ENCODE measurements around the gene ESPN. TPM values are rescaled to one million over a fixed set of nuclear protein-coding genes. Genes with fewer than 3 reads are reported as not detected.
A peak's percentile ranks its signal among the peaks of the same experiment; 100 is the strongest.

ESPN gene
- total RNA-seq, 4 donors from 2014 or later = 0.47 to 0.92 (median 0.81) TPM; not detected in 1

DNA sequence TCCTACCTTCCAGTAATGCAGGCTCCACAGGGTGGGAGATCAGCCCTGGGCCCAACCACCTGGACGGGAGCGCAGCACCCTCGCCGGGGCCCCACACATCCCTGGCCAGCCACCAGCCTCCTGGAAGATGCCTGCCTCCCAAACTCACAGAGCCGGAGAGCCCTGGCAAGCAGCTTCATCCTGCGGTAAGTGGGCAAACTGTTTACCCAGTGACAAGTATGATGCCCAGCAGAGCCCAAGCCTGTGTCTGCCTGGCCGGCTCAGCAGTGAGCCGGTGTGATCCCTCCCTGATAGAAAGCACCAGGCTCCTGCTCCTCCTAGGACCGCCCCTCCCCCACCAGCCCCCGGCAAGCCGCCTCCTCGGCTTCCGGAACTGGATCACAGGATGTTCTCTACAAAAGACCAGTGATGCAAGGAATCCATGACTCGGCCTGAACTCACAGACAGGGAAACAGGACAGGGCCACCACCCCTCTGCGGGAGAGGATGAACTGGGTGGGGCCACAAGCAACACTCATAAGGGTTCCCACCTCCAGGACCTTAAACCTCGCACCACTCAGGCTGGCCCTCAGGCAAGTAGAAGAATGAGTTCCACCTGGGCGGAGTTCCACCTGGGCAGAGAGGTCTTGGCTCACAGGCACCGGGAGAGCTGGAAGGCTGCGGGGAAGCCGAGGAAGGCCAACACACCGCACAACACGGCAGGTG lies 38.9 kb upstream of the ESPN start:
- peak overlapping the region in 2 of 4 donors; percentile 17 to 48 for H3K27ac ChIP-seq
- peak; percentile 68 for ATAC-seq

DNA sequence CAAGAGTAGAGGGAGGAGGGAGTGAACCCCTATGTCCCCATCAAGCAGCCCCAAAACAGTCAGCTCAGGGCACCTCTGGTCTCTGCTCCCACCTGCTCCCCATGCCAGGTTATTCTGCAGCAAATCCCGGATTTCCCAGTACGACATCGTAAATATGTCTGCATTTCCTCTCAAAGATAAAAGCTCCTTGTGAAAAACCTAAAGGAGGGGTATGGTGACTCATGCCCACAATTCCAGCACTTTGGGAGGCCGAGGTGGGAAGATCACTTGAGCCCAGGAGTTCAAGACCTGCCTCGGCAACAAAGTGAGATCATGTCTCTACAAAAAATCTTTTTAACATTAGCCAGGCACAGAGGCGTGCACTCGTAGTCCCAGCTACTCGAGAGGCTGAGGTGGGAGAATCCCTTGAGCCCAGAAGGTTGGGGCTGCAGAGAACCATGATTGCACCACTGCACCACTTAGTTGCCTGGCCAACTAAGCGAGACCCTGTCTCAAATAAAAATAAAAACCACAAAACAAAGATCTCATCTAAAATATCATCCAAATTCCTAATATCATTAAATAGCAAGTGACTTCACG lies 38.1 kb upstream of the ESPN start:
- H3K27me3 ChIP-seq = no peaks in the 10 kb centered on the region
- TF ChIP-seq, protein P1, sequence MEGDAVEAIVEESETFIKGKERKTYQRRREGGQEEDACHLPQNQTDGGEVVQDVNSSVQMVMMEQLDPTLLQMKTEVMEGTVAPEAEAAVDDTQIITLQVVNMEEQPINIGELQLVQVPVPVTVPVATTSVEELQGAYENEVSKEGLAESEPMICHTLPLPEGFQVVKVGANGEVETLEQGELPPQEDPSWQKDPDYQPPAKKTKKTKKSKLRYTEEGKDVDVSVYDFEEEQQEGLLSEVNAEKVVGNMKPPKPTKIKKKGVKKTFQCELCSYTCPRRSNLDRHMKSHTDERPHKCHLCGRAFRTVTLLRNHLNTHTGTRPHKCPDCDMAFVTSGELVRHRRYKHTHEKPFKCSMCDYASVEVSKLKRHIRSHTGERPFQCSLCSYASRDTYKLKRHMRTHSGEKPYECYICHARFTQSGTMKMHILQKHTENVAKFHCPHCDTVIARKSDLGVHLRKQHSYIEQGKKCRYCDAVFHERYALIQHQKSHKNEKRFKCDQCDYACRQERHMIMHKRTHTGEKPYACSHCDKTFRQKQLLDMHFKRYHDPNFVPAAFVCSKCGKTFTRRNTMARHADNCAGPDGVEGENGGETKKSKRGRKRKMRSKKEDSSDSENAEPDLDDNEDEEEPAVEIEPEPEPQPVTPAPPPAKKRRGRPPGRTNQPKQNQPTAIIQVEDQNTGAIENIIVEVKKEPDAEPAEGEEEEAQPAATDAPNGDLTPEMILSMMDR (IDR thresholded peaks at IDR 0.05) = no peak
- ATAC-seq = no peak
- H3K4me3 ChIP-seq = no peak overlapping the region
- H3K36me3 ChIP-seq = no peaks in the 10 kb centered on the region
- H3K9me3 ChIP-seq = no peaks in the 10 kb centered on the region
- peaks cover 0 to 19% (median 0%) of the 10 kb centered on the region in 3 donors for H3K4me1 ChIP-seq
- 70 to 81% methylated on average over 8 to 10 of the region's 10 CpGs for WGBS, 2 donors (ENCODE audit: low coverage in 1 of 2)
- no peak overlapping the region for H3K27ac ChIP-seq

More for the DNA sequence above, 38.9 kb upstream of the ESPN start:
- no peaks in the 10 kb centered on the region for H3K36me3 ChIP-seq
- peaks cover 0 to 19% (median 0%) of the 10 kb centered on the region in 3 donors for H3K4me1 ChIP-seq
- H3K27me3 ChIP-seq = no peaks in the 10 kb centered on the region
- H3K4me3 ChIP-seq = no peak overlapping the region
- TF ChIP-seq, protein P1 (IDR thresholded peaks at IDR 0.05) = no peak
- no peaks in the 10 kb centered on the region for H3K9me3 ChIP-seq
- WGBS, 2 donors (ENCODE audit: low coverage in 1 of 2) = 84 to 90% methylated on average over 2 to 7 of the region's 22 CpGs

- no peak overlapping the region for H3K27ac ChIP-seq
- peaks cover 3 to 33% (median 6%) of the 10 kb centered on the region in 3 donors for H3K4me1 ChIP-seq
- H3K4me3 ChIP-seq = no peak overlapping the region
- TF ChIP-seq POLR2A (IDR thresholded peaks at IDR 0.05) (no peak), EP300 (IDR thresholded peaks at IDR 0.05) (no peak), POLR2AphosphoS5 (IDR thresholded peaks at IDR 0.05) (no peak)
- TF ChIP-seq, protein P1 (IDR thresholded peaks at IDR 0.05) = no peak
- no peaks in the 10 kb centered on the region for H3K9me3 ChIP-seq
- H3K27me3 ChIP-seq = no peaks in the 10 kb centered on the region
- WGBS, 2 donors (ENCODE audit: low coverage in 1 of 2) = 83% methylated on average over 1 to 3 of the region's 9 CpGs
- H3K36me3 ChIP-seq = no peaks in the 10 kb centered on the region
- no peak for ATAC-seq
Observed at GRCh38 chr1:6389971-6390370, 34.6 kb upstream of the ESPN start.

- TF ChIP-seq EP300 (IDR thresholded peaks at IDR 0.05) = no peak
- no peak for TF ChIP-seq POLR2A (IDR thresholded peaks at IDR 0.05)
- TF ChIP-seq POLR2AphosphoS5 (IDR thresholded peaks at IDR 0.05) = no peak
- TF ChIP-seq, protein P1 (IDR thresholded peaks at IDR 0.05) = no peak
- H3K9me3 ChIP-seq = no peaks in the 10 kb centered on the region
- H3K27ac ChIP-seq = peak overlapping the region in 3 of 4 donors; percentile 94 to 98 (median 94)
- ATAC-seq = no peak
- no peaks in the 10 kb centered on the region for H3K36me3 ChIP-seq
- WGBS, 2 donors (ENCODE audit: low coverage in 1 of 2) = 20% methylated on average over 1 of the region's 16 CpGs; no CpG with 5 or more reads in 1 of the 2 donors
- H3K4me1 ChIP-seq = peaks cover 3 to 21% (median 6%) of the 10 kb centered on the region in 3 donors
- peak overlapping the region; percentile 41 to 63 for H3K4me3 ChIP-seq
- no peaks in the 10 kb centered on the region for H3K27me3 ChIP-seq
Observed at GRCh38 chr1:6391951-6392808, 32.4 kb upstream of the ESPN start.

Measured in gastroesophageal sphincter (tissue), 4 donors.